SK-MEL-5 (cell line): Measurements from ENCODE around the gene ACSS1. TPM values are rescaled to one million over a fixed set of nuclear protein-coding genes. Genes with fewer than 3 reads are reported as not detected.

Experiments
- DNase-seq: peaks from one replicate; pipeline ENCODE4 v3.0.0-alpha.2; 2016; ENCODE audit warnings: low read depth, low spot score
- in situ Hi-C: cut with HindIII; loops from 2 replicates; pipeline ENCODE4 v1.10.0; 2016; ENCODE audit warnings: low sequenced_read_pairs, high pct_unique_total_duplicates, low pct_unique_long_range_greater_than_20kb
- total RNA-seq: library from RNA; depleted of rRNA; stranded (reverse); fragments of >200 nt; shearing (Covaris generic); gene quantifications from 2 replicates; pipeline ENCODE4 v1.2.3, GENCODE V29; 2014

Gene ACSS1
- total RNA-seq, 1 experiment from 2014 or later: 10.0 TPM

- in situ Hi-C loops: no loop called here
- no peak for DNase-seq
Observed at GRCh38 chr20:25064561-25065071, 6.7 kb upstream of the ACSS1 start.

GRCh38 chr20:25063981-25064380, 6.0 kb upstream of the ACSS1 start:
- in situ Hi-C loops: no loop called here
- DNase-seq: no peak

GRCh38 chr20:25063546-25063945, 5.6 kb upstream of the ACSS1 start:
- DNase-seq: no peak
- in situ Hi-C loops: no loop called here

GRCh38 chr20:25062841-25063240, 4.9 kb upstream of the ACSS1 start:
- DNase-seq: no peak
- in situ Hi-C loops: no loop called here

- in situ Hi-C loops: no loop called here
- DNase-seq: no peak
Observed at GRCh38 chr20:25061821-25062530, 4.0 kb upstream of the ACSS1 start.

- DNase-seq: no peak
- in situ Hi-C loops: no loop called here
Observed at GRCh38 chr20:25061103-25061799, 3.3 kb upstream of the ACSS1 start.

GRCh38 chr20:25059866-25060465, 2.0 kb upstream of the ACSS1 start:
- no peak for DNase-seq
- in situ Hi-C loops: no loop called here

GRCh38 chr20:25058847-25059810, 1.2 kb upstream of the ACSS1 start:
- DNase-seq: peak; percentile 59
- in situ Hi-C loops: no loop called here

GRCh38 chr20:25057234-25058050, 497 bp downstream of the ACSS1 start:
- in situ Hi-C loops: no loop called here
- DNase-seq: peak; percentile 55

- in situ Hi-C loops: no loop called here
- no peak for DNase-seq
Observed at GRCh38 chr20:25056690-25057233, 1.2 kb downstream of the ACSS1 start.

GRCh38 chr20:25055711-25056495, 2.0 kb downstream of the ACSS1 start:
- no peak for DNase-seq

GRCh38 chr20:25054995-25055629, 2.8 kb downstream of the ACSS1 start:
- in situ Hi-C loops: no loop called here
- DNase-seq: no peak

More at GRCh38 chr20:25055711-25056495, 2.0 kb downstream of the ACSS1 start:
- in situ Hi-C loops: no loop called here

GRCh38 chr20:25054096-25054820, 3.7 kb downstream of the ACSS1 start:
- no peak for DNase-seq
- in situ Hi-C loops: no loop called here

- in situ Hi-C loops: no loop called here
- DNase-seq: no peak
Observed at GRCh38 chr20:25053255-25054031, 4.5 kb downstream of the ACSS1 start.
